GM21390 (cell line): ENCODE measurements around the gene KCND3.
"Not testable (repeated sequence)": the region's sequence is repeated elsewhere in the genome, so short reads cannot be mapped to it uniquely, and the experiment has no call there.

ENCODE experiments used
- ATAC-seq: cut with Tn5 transposase; IDR thresholded peaks from one replicate; pipeline ENCODE4 v1.9.1; 2021; ENCODE audit not compliant: unreplicated experiment

The KCND3 gene

GRCh38 chr1:111747947-111748346, 241.5 kb downstream of the KCND3 start:
- no peak for ATAC-seq

- ATAC-seq: peak; percentile 57
These were observed 242.2 kb downstream of the KCND3 start for GRCh38 chr1:111747282-111747734.

GRCh38 chr1:111746614-111746999, 242.9 kb downstream of the KCND3 start:
- ATAC-seq: no peak

GRCh38 chr1:111745675-111746613, 243.5 kb downstream of the KCND3 start:
- no peak for ATAC-seq

- ATAC-seq: no peak
These were observed 245.8 kb downstream of the KCND3 start for GRCh38 chr1:111743679-111744101.

- no peak for ATAC-seq
These were observed 246.4 kb downstream of the KCND3 start for GRCh38 chr1:111742938-111743549.

GRCh38 chr1:111742292-111742691, 247.2 kb downstream of the KCND3 start:
- ATAC-seq: not testable (repeated sequence)

GRCh38 chr1:111739925-111740765, 249.3 kb downstream of the KCND3 start:
- no peak for ATAC-seq

- peak; percentile 83 for ATAC-seq
These were observed 250.1 kb downstream of the KCND3 start, which contains the start of gene INKA2 for GRCh38 chr1:111739194-111739924. Gene INKA2, minus strand, starts transcription at chr1:111739395. Its CDS starts 153 bp downstream, at chr1:111739242.

- peak; percentile 47 for ATAC-seq
These were observed 250.9 kb downstream of the KCND3 start for GRCh38 chr1:111738436-111739193.

- no peak for ATAC-seq
These were observed 251.4 kb downstream of the KCND3 start for GRCh38 chr1:111738133-111738435.

- no peak for ATAC-seq
These were observed 252.0 kb downstream of the KCND3 start for GRCh38 chr1:111737216-111738132.

- no peak for ATAC-seq
These were observed 252.8 kb downstream of the KCND3 start for GRCh38 chr1:111736548-111737215.

- ATAC-seq: no peak
These were observed 253.5 kb downstream of the KCND3 start for GRCh38 chr1:111735858-111736544.

- ATAC-seq: no peak
These were observed 254.1 kb downstream of the KCND3 start for GRCh38 chr1:111735321-111735720.

GRCh38 chr1:111734856-111735255, 254.6 kb downstream of the KCND3 start:
- no peak for ATAC-seq

- ATAC-seq: no peak
These were observed 255.0 kb downstream of the KCND3 start for GRCh38 chr1:111734426-111734825.

- ATAC-seq: no peak
These were observed 255.5 kb downstream of the KCND3 start for GRCh38 chr1:111733992-111734341.
